ENCODE measurements around the gene SMAD6. TPM values are rescaled to one million over a fixed set of nuclear protein-coding genes. Genes with fewer than 3 reads are reported as not detected.

Gene SMAD6
- total and polyA plus RNA-seq, 9 of the 15 experiments (the other 6 are each of a cell fraction or from before 2014, with no cell fraction given) = 0.10 to 15.5 (median 3.7) TPM

GRCh38 chr15:66702035-66702786 is at the start of gene SMAD6 (continued):
- TF ChIP-seq CTCF (IDR thresholded peaks at IDR 0.05 in 2 of 3, conservative IDR thresholded peaks at IDR 0.05 in 1 of 3; ENCODE audit: insufficient read depth in 2 of 3, low read depth in 1 of 3, low read length in 3 of 3) (no peak), IRF9 (tag; IDR thresholded peaks at IDR 0.05) (peak; percentile 67), ZNF316 (IDR thresholded peaks at IDR 0.05) (no peak)
- TF ChIP-seq, protein P1, sequence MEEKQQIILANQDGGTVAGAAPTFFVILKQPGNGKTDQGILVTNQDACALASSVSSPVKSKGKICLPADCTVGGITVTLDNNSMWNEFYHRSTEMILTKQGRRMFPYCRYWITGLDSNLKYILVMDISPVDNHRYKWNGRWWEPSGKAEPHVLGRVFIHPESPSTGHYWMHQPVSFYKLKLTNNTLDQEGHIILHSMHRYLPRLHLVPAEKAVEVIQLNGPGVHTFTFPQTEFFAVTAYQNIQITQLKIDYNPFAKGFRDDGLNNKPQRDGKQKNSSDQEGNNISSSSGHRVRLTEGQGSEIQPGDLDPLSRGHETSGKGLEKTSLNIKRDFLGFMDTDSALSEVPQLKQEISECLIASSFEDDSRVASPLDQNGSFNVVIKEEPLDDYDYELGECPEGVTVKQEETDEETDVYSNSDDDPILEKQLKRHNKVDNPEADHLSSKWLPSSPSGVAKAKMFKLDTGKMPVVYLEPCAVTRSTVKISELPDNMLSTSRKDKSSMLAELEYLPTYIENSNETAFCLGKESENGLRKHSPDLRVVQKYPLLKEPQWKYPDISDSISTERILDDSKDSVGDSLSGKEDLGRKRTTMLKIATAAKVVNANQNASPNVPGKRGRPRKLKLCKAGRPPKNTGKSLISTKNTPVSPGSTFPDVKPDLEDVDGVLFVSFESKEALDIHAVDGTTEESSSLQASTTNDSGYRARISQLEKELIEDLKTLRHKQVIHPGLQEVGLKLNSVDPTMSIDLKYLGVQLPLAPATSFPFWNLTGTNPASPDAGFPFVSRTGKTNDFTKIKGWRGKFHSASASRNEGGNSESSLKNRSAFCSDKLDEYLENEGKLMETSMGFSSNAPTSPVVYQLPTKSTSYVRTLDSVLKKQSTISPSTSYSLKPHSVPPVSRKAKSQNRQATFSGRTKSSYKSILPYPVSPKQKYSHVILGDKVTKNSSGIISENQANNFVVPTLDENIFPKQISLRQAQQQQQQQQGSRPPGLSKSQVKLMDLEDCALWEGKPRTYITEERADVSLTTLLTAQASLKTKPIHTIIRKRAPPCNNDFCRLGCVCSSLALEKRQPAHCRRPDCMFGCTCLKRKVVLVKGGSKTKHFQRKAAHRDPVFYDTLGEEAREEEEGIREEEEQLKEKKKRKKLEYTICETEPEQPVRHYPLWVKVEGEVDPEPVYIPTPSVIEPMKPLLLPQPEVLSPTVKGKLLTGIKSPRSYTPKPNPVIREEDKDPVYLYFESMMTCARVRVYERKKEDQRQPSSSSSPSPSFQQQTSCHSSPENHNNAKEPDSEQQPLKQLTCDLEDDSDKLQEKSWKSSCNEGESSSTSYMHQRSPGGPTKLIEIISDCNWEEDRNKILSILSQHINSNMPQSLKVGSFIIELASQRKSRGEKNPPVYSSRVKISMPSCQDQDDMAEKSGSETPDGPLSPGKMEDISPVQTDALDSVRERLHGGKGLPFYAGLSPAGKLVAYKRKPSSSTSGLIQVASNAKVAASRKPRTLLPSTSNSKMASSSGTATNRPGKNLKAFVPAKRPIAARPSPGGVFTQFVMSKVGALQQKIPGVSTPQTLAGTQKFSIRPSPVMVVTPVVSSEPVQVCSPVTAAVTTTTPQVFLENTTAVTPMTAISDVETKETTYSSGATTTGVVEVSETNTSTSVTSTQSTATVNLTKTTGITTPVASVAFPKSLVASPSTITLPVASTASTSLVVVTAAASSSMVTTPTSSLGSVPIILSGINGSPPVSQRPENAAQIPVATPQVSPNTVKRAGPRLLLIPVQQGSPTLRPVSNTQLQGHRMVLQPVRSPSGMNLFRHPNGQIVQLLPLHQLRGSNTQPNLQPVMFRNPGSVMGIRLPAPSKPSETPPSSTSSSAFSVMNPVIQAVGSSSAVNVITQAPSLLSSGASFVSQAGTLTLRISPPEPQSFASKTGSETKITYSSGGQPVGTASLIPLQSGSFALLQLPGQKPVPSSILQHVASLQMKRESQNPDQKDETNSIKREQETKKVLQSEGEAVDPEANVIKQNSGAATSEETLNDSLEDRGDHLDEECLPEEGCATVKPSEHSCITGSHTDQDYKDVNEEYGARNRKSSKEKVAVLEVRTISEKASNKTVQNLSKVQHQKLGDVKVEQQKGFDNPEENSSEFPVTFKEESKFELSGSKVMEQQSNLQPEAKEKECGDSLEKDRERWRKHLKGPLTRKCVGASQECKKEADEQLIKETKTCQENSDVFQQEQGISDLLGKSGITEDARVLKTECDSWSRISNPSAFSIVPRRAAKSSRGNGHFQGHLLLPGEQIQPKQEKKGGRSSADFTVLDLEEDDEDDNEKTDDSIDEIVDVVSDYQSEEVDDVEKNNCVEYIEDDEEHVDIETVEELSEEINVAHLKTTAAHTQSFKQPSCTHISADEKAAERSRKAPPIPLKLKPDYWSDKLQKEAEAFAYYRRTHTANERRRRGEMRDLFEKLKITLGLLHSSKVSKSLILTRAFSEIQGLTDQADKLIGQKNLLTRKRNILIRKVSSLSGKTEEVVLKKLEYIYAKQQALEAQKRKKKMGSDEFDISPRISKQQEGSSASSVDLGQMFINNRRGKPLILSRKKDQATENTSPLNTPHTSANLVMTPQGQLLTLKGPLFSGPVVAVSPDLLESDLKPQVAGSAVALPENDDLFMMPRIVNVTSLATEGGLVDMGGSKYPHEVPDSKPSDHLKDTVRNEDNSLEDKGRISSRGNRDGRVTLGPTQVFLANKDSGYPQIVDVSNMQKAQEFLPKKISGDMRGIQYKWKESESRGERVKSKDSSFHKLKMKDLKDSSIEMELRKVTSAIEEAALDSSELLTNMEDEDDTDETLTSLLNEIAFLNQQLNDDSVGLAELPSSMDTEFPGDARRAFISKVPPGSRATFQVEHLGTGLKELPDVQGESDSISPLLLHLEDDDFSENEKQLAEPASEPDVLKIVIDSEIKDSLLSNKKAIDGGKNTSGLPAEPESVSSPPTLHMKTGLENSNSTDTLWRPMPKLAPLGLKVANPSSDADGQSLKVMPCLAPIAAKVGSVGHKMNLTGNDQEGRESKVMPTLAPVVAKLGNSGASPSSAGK (IDR thresholded peaks at IDR 0.05) = peak; percentile 45

Measured in K562 (cell line).